Measurements from ENCODE around the gene PLEK. TPM values are rescaled to one million over a fixed set of nuclear protein-coding genes. Genes with fewer than 3 reads are reported as not detected.
"Not testable (repeated sequence)": the region's sequence is repeated elsewhere in the genome, so short reads cannot be mapped to it uniquely, and the experiment has no call there.

PLEK gene
- polyA plus RNA-seq, 1 experiment = 0.06 TPM

GRCh38 chr2:68441179-68441993, 76.3 kb downstream of the PLEK start:
- Histone ChIP-seq H3K27me3 (ENCODE audit: control insufficient read depth, insufficient read depth, low read length) (peaks cover 4% of the 10 kb centered on the region), H3K9me3 (ENCODE audit: control insufficient read depth, insufficient read depth, low read length) (no peaks in the 10 kb centered on the region), H3K27ac (ENCODE audit: low read depth, low read length) (no peak overlapping the region), H3K4me3 (ENCODE audit: low read depth, low read length) (no peak overlapping the region)
- peak; percentile 66 for DNase-seq (ENCODE audit: low read depth, low spot score)
- ChIA-PET CTCF (interaction anchor here (0.5 to 7.3 kb wide), 45 partner anchors 11 to 410 kb away, joined by 3 to 69 read pairs (median 4); partner anchors contain the start of genes CNRIP1 and FBXO48), POLR2A (no interaction called here)
- peak; percentile 87 for TF ChIP-seq CTCF (IDR thresholded peaks at IDR 0.05; ENCODE audit: low read depth, low read length)

GRCh38 chr2:68441994-68442322, 76.9 kb downstream of the PLEK start:
- ChIA-PET POLR2A (no interaction called here), CTCF (interaction anchor here (0.6 to 7.3 kb wide), 35 partner anchors 11 to 513 kb away, joined by 3 to 69 read pairs (median 4); partner anchors contain the start of genes CNRIP1 and FBXO48)
- Histone ChIP-seq H3K27ac (ENCODE audit: low read depth, low read length) (no peak overlapping the region), H3K4me3 (ENCODE audit: low read depth, low read length) (no peak overlapping the region), H3K27me3 (ENCODE audit: control insufficient read depth, insufficient read depth, low read length) (peaks cover 4% of the 10 kb centered on the region), H3K9me3 (ENCODE audit: control insufficient read depth, insufficient read depth, low read length) (no peaks in the 10 kb centered on the region)
- DNase-seq (ENCODE audit: low read depth, low spot score) = no peak
- TF ChIP-seq CTCF (IDR thresholded peaks at IDR 0.05; ENCODE audit: low read depth, low read length) = no peak

- H3K27ac ChIP-seq (ENCODE audit: low read depth, low read length); POLR2A ChIA-PET; H3K27me3 ChIP-seq (ENCODE audit: control insufficient read depth, insufficient read depth, low read length); DNase-seq (ENCODE audit: low read depth, low spot score); H3K9me3 ChIP-seq (ENCODE audit: control insufficient read depth, insufficient read depth, low read length); CTCF ChIA-PET; H3K4me3 ChIP-seq (ENCODE audit: low read depth, low read length): not testable (repeated sequence)
These were observed 81.3 kb downstream of the PLEK start for GRCh38 chr2:68446425-68446824.

Other genes with a start within 250 kb of the PLEK start
- gene PNO1, start 207.4 kb upstream of the PLEK start, polyA plus RNA-seq (2011; rRNA removed) = 11.9 and 14.2 TPM in 2 replicates
- gene PPP3R1, start 112.8 kb upstream of the PLEK start, polyA plus RNA-seq (2011; rRNA removed) = 21.2 and 24.9 TPM in 2 replicates
- gene CNRIP1, start 45.3 kb upstream of the PLEK start, polyA plus RNA-seq (2011; rRNA removed) = 56.3 and 61.6 TPM in 2 replicates
- gene FBXO48, start 102.0 kb downstream of the PLEK start, polyA plus RNA-seq (2011; rRNA removed) = 0.66 and 0.89 TPM in 2 replicates
- gene APLF, start 102.3 kb downstream of the PLEK start, polyA plus RNA-seq (2011; rRNA removed) = 2.5 and 3.6 TPM in 2 replicates